ENCODE data around the gene COL11A2. TPM values are rescaled to one million over a fixed set of nuclear protein-coding genes. Genes with fewer than 3 reads are reported as not detected.

Gene COL11A2
- polyA plus RNA-seq, 6 donors from 2014 or later, result 0.09 to 0.30 TPM; not detected in 4

GRCh38 chr6:33171016-33171879 lies 21.0 kb downstream of the COL11A2 start:
- H3K36me3 Mint-ChIP-seq, result no peaks in the 10 kb centered on the region
- H3K27me3 Mint-ChIP-seq, result peaks cover 8 to 38% (median 32%) of the 10 kb centered on the region in 3 donors
- DNase-seq (no peak), ATAC-seq (ENCODE audit: low read depth in 2 of 2) (no peak)
- H3K27ac Mint-ChIP-seq, result peak overlapping the region in 1 of 6 donors; percentile 7
- H3K4me1 Mint-ChIP-seq, result peaks cover 12 to 16% (median 14%) of the 10 kb centered on the region in 3 donors
- no peak overlapping the region for H3K4me3 Mint-ChIP-seq
- H3K9me3 Mint-ChIP-seq, result no peaks in the 10 kb centered on the region

- DNase-seq, result no peak
- Mint-ChIP-seq H3K4me3 (no peak overlapping the region), H3K36me3 (no peaks in the 10 kb centered on the region), H3K27me3 (peaks cover 8 to 38% (median 32%) of the 10 kb centered on the region in 3 donors), H3K4me1 (peaks cover 12 to 16% (median 14%) of the 10 kb centered on the region in 3 donors), H3K27ac (peak overlapping the region in 4 of 6 donors; percentile 7 to 83 (median 56)), H3K9me3 (no peaks in the 10 kb centered on the region)
- ATAC-seq (ENCODE audit: low read depth in 2 of 2), result no peak
Observed at GRCh38 chr6:33170176-33171015, 21.9 kb downstream of the COL11A2 start.

- Mint-ChIP-seq H3K27me3 (peaks cover 4 to 32% (median 31%) of the 10 kb centered on the region in 3 donors), H3K36me3 (no peaks in the 10 kb centered on the region), H3K4me1 (peaks cover 12 to 16% (median 14%) of the 10 kb centered on the region in 3 donors), H3K27ac (peak overlapping the region in 2 of 6 donors; percentile 62 to 79), H3K9me3 (no peaks in the 10 kb centered on the region), H3K4me3 (peak overlapping the region in 1 of 8 donors; percentile 42)
- ATAC-seq (ENCODE audit: low read depth in 2 of 2) (no peak), DNase-seq (no peak)
Observed at GRCh38 chr6:33169291-33170175, 22.7 kb downstream of the COL11A2 start.

- ATAC-seq (ENCODE audit: low read depth in 2 of 2) (no peak), DNase-seq (no peak)
- H3K4me1 Mint-ChIP-seq, result peaks cover 12 to 16% (median 14%) of the 10 kb centered on the region in 3 donors
- H3K4me3 Mint-ChIP-seq, result peak overlapping the region in 1 of 8 donors; percentile 35
- no peaks in the 10 kb centered on the region for H3K36me3 Mint-ChIP-seq
- H3K27me3 Mint-ChIP-seq, result peaks cover 7 to 39% (median 37%) of the 10 kb centered on the region in 3 donors
- no peak overlapping the region for H3K27ac Mint-ChIP-seq
- no peaks in the 10 kb centered on the region for H3K9me3 Mint-ChIP-seq
Observed at GRCh38 chr6:33168639-33169038, 23.6 kb downstream of the COL11A2 start.

GRCh38 chr6:33168284-33168601 lies 24.0 kb downstream of the COL11A2 start:
- Mint-ChIP-seq H3K4me3 (no peak overlapping the region), H3K4me1 (peaks cover 12 to 16% (median 14%) of the 10 kb centered on the region in 3 donors), H3K27ac (peak overlapping the region in 1 of 6 donors; percentile 74), H3K9me3 (no peaks in the 10 kb centered on the region), H3K27me3 (peaks cover 7 to 39% (median 36%) of the 10 kb centered on the region in 3 donors), H3K36me3 (no peaks in the 10 kb centered on the region)
- no peak for ATAC-seq (ENCODE audit: low read depth in 2 of 2)
- no peak for DNase-seq

- no peaks in the 10 kb centered on the region for H3K9me3 Mint-ChIP-seq
- peaks cover 10 to 14% (median 13%) of the 10 kb centered on the region in 3 donors for H3K4me1 Mint-ChIP-seq
- no peaks in the 10 kb centered on the region for H3K36me3 Mint-ChIP-seq
- DNase-seq, result no peak
- H3K27ac Mint-ChIP-seq, result no peak overlapping the region
- H3K4me3 Mint-ChIP-seq, result no peak overlapping the region
- no peak for ATAC-seq (ENCODE audit: low read depth in 2 of 2)
- peaks cover 6 to 35% (median 30%) of the 10 kb centered on the region in 3 donors for H3K27me3 Mint-ChIP-seq
Observed at GRCh38 chr6:33167374-33168283, 24.6 kb downstream of the COL11A2 start.

- Mint-ChIP-seq H3K4me1 (peaks cover 13 to 18% (median 14%) of the 10 kb centered on the region in 3 donors), H3K9me3 (no peaks in the 10 kb centered on the region)
Observed at GRCh38 chr6:33166811-33167210, 25.5 kb downstream of the COL11A2 start.

GRCh38 chr6:33166363-33166762 lies 25.9 kb downstream of the COL11A2 start:
- Mint-ChIP-seq H3K9me3 (no peaks in the 10 kb centered on the region), H3K4me3 (no peak overlapping the region), H3K27me3 (peaks cover 3 to 30% (median 26%) of the 10 kb centered on the region in 3 donors), H3K36me3 (no peaks in the 10 kb centered on the region), H3K4me1 (peaks cover 18 to 22% (median 18%) of the 10 kb centered on the region in 3 donors), H3K27ac (no peak overlapping the region)
- ATAC-seq (ENCODE audit: low read depth in 2 of 2) (no peak), DNase-seq (no peak)

More at GRCh38 chr6:33166811-33167210, 25.5 kb downstream of the COL11A2 start:
- DNase-seq, result no peak
- Mint-ChIP-seq H3K27ac (no peak overlapping the region), H3K4me3 (no peak overlapping the region), H3K27me3 (peaks cover 3 to 30% (median 26%) of the 10 kb centered on the region in 3 donors), H3K36me3 (no peaks in the 10 kb centered on the region)
- ATAC-seq (ENCODE audit: low read depth in 2 of 2), result no peak

- Mint-ChIP-seq H3K9me3 (no peaks in the 10 kb centered on the region), H3K27me3 (peaks cover 3 to 30% (median 26%) of the 10 kb centered on the region in 3 donors), H3K4me1 (peaks cover 21 to 28% (median 23%) of the 10 kb centered on the region in 3 donors), H3K27ac (no peak overlapping the region), H3K4me3 (no peak overlapping the region), H3K36me3 (no peaks in the 10 kb centered on the region)
- ATAC-seq (ENCODE audit: low read depth in 2 of 2) (no peak), DNase-seq (no peak)
Observed at GRCh38 chr6:33165581-33166258, 26.5 kb downstream of the COL11A2 start.

- DNase-seq (no peak), ATAC-seq (ENCODE audit: low read depth in 2 of 2) (no peak)
- Mint-ChIP-seq H3K27me3 (peaks cover 3 to 30% (median 26%) of the 10 kb centered on the region in 3 donors), H3K4me3 (peak overlapping the region in 1 of 8 donors; percentile 75), H3K4me1 (peaks cover 12 to 24% (median 17%) of the 10 kb centered on the region in 3 donors), H3K27ac (no peak overlapping the region), H3K36me3 (no peaks in the 10 kb centered on the region), H3K9me3 (no peaks in the 10 kb centered on the region)
Observed at GRCh38 chr6:33164665-33165373, 27.4 kb downstream of the COL11A2 start.

GRCh38 chr6:33164176-33164575 lies 28.1 kb downstream of the COL11A2 start:
- H3K36me3 Mint-ChIP-seq, result no peaks in the 10 kb centered on the region
- H3K9me3 Mint-ChIP-seq, result no peaks in the 10 kb centered on the region
- no peak for ATAC-seq (ENCODE audit: low read depth in 2 of 2)
- H3K27ac Mint-ChIP-seq, result peak overlapping the region in 2 of 6 donors; percentile 44 to 52
- H3K27me3 Mint-ChIP-seq, result peaks cover 3 to 30% (median 26%) of the 10 kb centered on the region in 3 donors
- no peak overlapping the region for H3K4me3 Mint-ChIP-seq
- H3K4me1 Mint-ChIP-seq, result peaks cover 12 to 18% (median 16%) of the 10 kb centered on the region in 3 donors
- DNase-seq, result no peak
